ENCODE measurements around the gene GSAP. TPM values are rescaled to one million over a fixed set of nuclear protein-coding genes. Genes with fewer than 3 reads are reported as not detected.
A peak's percentile ranks its signal among the peaks of the same experiment; 100 is the strongest.
"Not testable (repeated sequence)": the region's sequence is repeated elsewhere in the genome, so short reads cannot be mapped to it uniquely, and the experiment has no call there.

GSAP gene
- total RNA-seq, 1 donor from 2014 or later, result 1.9 TPM

GRCh38 chr7:77337456-77337990 is 78.6 kb downstream of the GSAP start:
- Mint-ChIP-seq H3K36me3 (ENCODE audit: low read depth, unreplicated experiment) (peaks cover 8% of the 10 kb centered on the region), H3K4me1 (ENCODE audit: unreplicated experiment) (peaks cover 18% of the 10 kb centered on the region), H3K9me3 (ENCODE audit: unreplicated experiment) (no peaks in the 10 kb centered on the region), H3K27ac (ENCODE audit: unreplicated experiment) (no peak overlapping the region), H3K27me3 (ENCODE audit: unreplicated experiment) (peaks cover 2% of the 10 kb centered on the region), H3K4me3 (ENCODE audit: unreplicated experiment) (no peak overlapping the region)
- TF ChIP-seq CTCF (IDR thresholded peaks at IDR 0.05; ENCODE audit: unreplicated experiment), result no peak
- DNase-seq (ENCODE audit: low spot score), result no peak

- Mint-ChIP-seq H3K9me3 (ENCODE audit: unreplicated experiment) (no peaks in the 10 kb centered on the region), H3K27ac (ENCODE audit: unreplicated experiment) (no peak overlapping the region), H3K36me3 (ENCODE audit: low read depth, unreplicated experiment) (peaks cover 3% of the 10 kb centered on the region), H3K4me1 (ENCODE audit: unreplicated experiment) (peaks cover 26% of the 10 kb centered on the region), H3K4me3 (ENCODE audit: unreplicated experiment) (no peak overlapping the region), H3K27me3 (ENCODE audit: unreplicated experiment) (peaks cover 2% of the 10 kb centered on the region)
- TF ChIP-seq CTCF (IDR thresholded peaks at IDR 0.05; ENCODE audit: unreplicated experiment), result no peak
- DNase-seq (ENCODE audit: low spot score), result no peak
Observed at GRCh38 chr7:77335581-77335980, 80.6 kb downstream of the GSAP start.

GRCh38 chr7:77334039-77334438 is 82.1 kb downstream of the GSAP start:
- DNase-seq (ENCODE audit: low spot score); H3K9me3 Mint-ChIP-seq (ENCODE audit: unreplicated experiment); H3K4me3 Mint-ChIP-seq (ENCODE audit: unreplicated experiment); H3K27me3 Mint-ChIP-seq (ENCODE audit: unreplicated experiment); H3K27ac Mint-ChIP-seq (ENCODE audit: unreplicated experiment); H3K36me3 Mint-ChIP-seq (ENCODE audit: low read depth, unreplicated experiment): not testable (repeated sequence)
- peaks cover 32% of the 10 kb centered on the region for H3K4me1 Mint-ChIP-seq (ENCODE audit: unreplicated experiment)

GRCh38 chr7:77331938-77332695 is 84.0 kb downstream of the GSAP start:
- peak; percentile 62 for DNase-seq (ENCODE audit: low spot score)
- H3K9me3 Mint-ChIP-seq (ENCODE audit: unreplicated experiment), result no peaks in the 10 kb centered on the region
- peaks cover 33% of the 10 kb centered on the region for H3K4me1 Mint-ChIP-seq (ENCODE audit: unreplicated experiment)
- TF ChIP-seq CTCF (IDR thresholded peaks at IDR 0.05; ENCODE audit: unreplicated experiment), result peak; percentile 45
- no peak overlapping the region for H3K4me3 Mint-ChIP-seq (ENCODE audit: unreplicated experiment)
- no peaks in the 10 kb centered on the region for H3K36me3 Mint-ChIP-seq (ENCODE audit: low read depth, unreplicated experiment)
- peaks cover 2% of the 10 kb centered on the region for H3K27me3 Mint-ChIP-seq (ENCODE audit: unreplicated experiment)
- H3K27ac Mint-ChIP-seq (ENCODE audit: unreplicated experiment), result peak overlapping the region; percentile 2

GRCh38 chr7:77330169-77330882 is 85.8 kb downstream of the GSAP start:
- Mint-ChIP-seq H3K36me3 (ENCODE audit: low read depth, unreplicated experiment) (no peaks in the 10 kb centered on the region), H3K4me3 (ENCODE audit: unreplicated experiment) (no peak overlapping the region), H3K9me3 (ENCODE audit: unreplicated experiment) (no peaks in the 10 kb centered on the region), H3K27me3 (ENCODE audit: unreplicated experiment) (peaks cover 2% of the 10 kb centered on the region), H3K4me1 (ENCODE audit: unreplicated experiment) (peaks cover 29% of the 10 kb centered on the region), H3K27ac (ENCODE audit: unreplicated experiment) (no peak overlapping the region)
- no peak for DNase-seq (ENCODE audit: low spot score)
- no peak for TF ChIP-seq CTCF (IDR thresholded peaks at IDR 0.05; ENCODE audit: unreplicated experiment)

All from endothelial cell (in vitro differentiated cells).